Measurements from ENCODE around the gene CCNH. TPM values are rescaled to one million over a fixed set of nuclear protein-coding genes. Genes with fewer than 3 reads are reported as not detected.

The CCNH gene
- polyA plus RNA-seq, 6 donors from 2014 or later: 46.4 to 71.3 (median 53.6) TPM

- ATAC-seq (ENCODE audit: low read depth in 2 of 2) (no peak), DNase-seq (no peak)
- Mint-ChIP-seq H3K4me3 (no peak overlapping the region), H3K4me1 (peaks cover 0 to 5% (median 3%) of the 10 kb centered on the region in 3 donors), H3K36me3 (peaks cover 6 to 13% of the 10 kb centered on the region in 2 donors), H3K9me3 (no peaks in the 10 kb centered on the region), H3K27ac (peak overlapping the region in 1 of 6 donors; percentile 35), H3K27me3 (no peaks in the 10 kb centered on the region)
These were observed 40.0 kb downstream of the CCNH start for GRCh38 chr5:87372705-87373104.

GRCh38 chr5:87369431-87369830, 43.3 kb downstream of the CCNH start:
- H3K36me3 Mint-ChIP-seq: peaks cover 5 to 13% of the 10 kb centered on the region in 2 donors
- DNase-seq: no peak
- H3K4me1 Mint-ChIP-seq: peaks cover 2 to 11% (median 7%) of the 10 kb centered on the region in 3 donors
- no peaks in the 10 kb centered on the region for H3K27me3 Mint-ChIP-seq
- no peaks in the 10 kb centered on the region for H3K9me3 Mint-ChIP-seq
- no peak overlapping the region for H3K4me3 Mint-ChIP-seq
- no peak for ATAC-seq (ENCODE audit: low read depth in 2 of 2)
- no peak overlapping the region for H3K27ac Mint-ChIP-seq

- H3K4me1 Mint-ChIP-seq: peaks cover 2 to 11% (median 7%) of the 10 kb centered on the region in 3 donors
- ATAC-seq (ENCODE audit: low read depth in 2 of 2) (no peak), DNase-seq (no peak)
- H3K27ac Mint-ChIP-seq: peak overlapping the region in 2 of 6 donors; percentile 51 to 57
- no peaks in the 10 kb centered on the region for H3K9me3 Mint-ChIP-seq
- H3K4me3 Mint-ChIP-seq: no peak overlapping the region
- H3K36me3 Mint-ChIP-seq: peaks cover 5 to 13% of the 10 kb centered on the region in 2 donors
- no peaks in the 10 kb centered on the region for H3K27me3 Mint-ChIP-seq
These were observed 44.1 kb downstream of the CCNH start for GRCh38 chr5:87368601-87369000.

- Mint-ChIP-seq H3K4me3 (no peak overlapping the region), H3K4me1 (peaks cover 2 to 6% (median 4%) of the 10 kb centered on the region in 3 donors), H3K27me3 (no peaks in the 10 kb centered on the region), H3K36me3 (peaks cover 5 to 7% of the 10 kb centered on the region in 2 donors), H3K27ac (no peak overlapping the region), H3K9me3 (no peaks in the 10 kb centered on the region)
- ATAC-seq (ENCODE audit: low read depth in 2 of 2) (no peak), DNase-seq (no peak)
These were observed 45.5 kb downstream of the CCNH start for GRCh38 chr5:87367243-87367642.

GRCh38 chr5:87361536-87362213, 51.1 kb downstream of the CCNH start:
- no peak overlapping the region for H3K4me3 Mint-ChIP-seq
- H3K36me3 Mint-ChIP-seq: peaks cover 3 to 7% of the 10 kb centered on the region in 2 donors
- no peaks in the 10 kb centered on the region for H3K9me3 Mint-ChIP-seq
- H3K27ac Mint-ChIP-seq: no peak overlapping the region
- peaks cover 2 to 7% (median 6%) of the 10 kb centered on the region in 3 donors for H3K4me1 Mint-ChIP-seq
- no peaks in the 10 kb centered on the region for H3K27me3 Mint-ChIP-seq
- ATAC-seq (ENCODE audit: low read depth in 2 of 2) (no peak), DNase-seq (no peak)

GRCh38 chr5:87361031-87361445, 51.7 kb downstream of the CCNH start:
- ATAC-seq (ENCODE audit: low read depth in 2 of 2) (no peak), DNase-seq (no peak)
- peaks cover 2 to 7% (median 6%) of the 10 kb centered on the region in 3 donors for H3K4me1 Mint-ChIP-seq
- no peaks in the 10 kb centered on the region for H3K27me3 Mint-ChIP-seq
- peak overlapping the region in 1 of 6 donors; percentile 75 for H3K27ac Mint-ChIP-seq
- H3K9me3 Mint-ChIP-seq: no peaks in the 10 kb centered on the region
- no peak overlapping the region for H3K4me3 Mint-ChIP-seq
- peaks cover 3 to 8% of the 10 kb centered on the region in 2 donors for H3K36me3 Mint-ChIP-seq

GRCh38 chr5:87360132-87360531, 52.6 kb downstream of the CCNH start:
- H3K36me3 Mint-ChIP-seq: peaks cover 8 to 15% of the 10 kb centered on the region in 2 donors
- H3K27me3 Mint-ChIP-seq: no peaks in the 10 kb centered on the region
- peak overlapping the region in 1 of 6 donors; percentile 56 for H3K27ac Mint-ChIP-seq

GRCh38 chr5:87359106-87359505, 53.6 kb downstream of the CCNH start:
- Mint-ChIP-seq H3K36me3 (peaks cover 8 to 16% of the 10 kb centered on the region in 2 donors), H3K4me1 (peaks cover 6 to 12% (median 11%) of the 10 kb centered on the region in 3 donors), H3K27ac (peak overlapping the region in 1 of 6 donors; percentile 3), H3K9me3 (no peaks in the 10 kb centered on the region), H3K27me3 (no peaks in the 10 kb centered on the region), H3K4me3 (no peak overlapping the region)
- DNase-seq (no peak), ATAC-seq (ENCODE audit: low read depth in 2 of 2) (no peak)

More at GRCh38 chr5:87360132-87360531, 52.6 kb downstream of the CCNH start:
- no peak for DNase-seq
- Mint-ChIP-seq H3K4me1 (peaks cover 2 to 11% (median 11%) of the 10 kb centered on the region in 3 donors), H3K4me3 (peak overlapping the region in 1 of 8 donors; percentile 9), H3K9me3 (no peaks in the 10 kb centered on the region)
- no peak for ATAC-seq (ENCODE audit: low read depth in 2 of 2)

GRCh38 chr5:87354496-87354895, 58.2 kb downstream of the CCNH start:
- DNase-seq (no peak), ATAC-seq (ENCODE audit: low read depth in 2 of 2) (no peak)
- Mint-ChIP-seq H3K4me3 (no peak overlapping the region), H3K27ac (peak overlapping the region in 5 of 6 donors; percentile 13 to 81 (median 55)), H3K27me3 (no peaks in the 10 kb centered on the region), H3K36me3 (peaks cover 22 to 25% of the 10 kb centered on the region in 2 donors), H3K9me3 (no peaks in the 10 kb centered on the region), H3K4me1 (peaks cover 16 to 31% (median 22%) of the 10 kb centered on the region in 3 donors)

GRCh38 chr5:87347841-87348240, 64.9 kb downstream of the CCNH start:
- H3K27me3 Mint-ChIP-seq: no peaks in the 10 kb centered on the region
- H3K4me3 Mint-ChIP-seq: no peak overlapping the region
- peak overlapping the region in 1 of 6 donors; percentile 14 for H3K27ac Mint-ChIP-seq
- peaks cover 9 to 21% (median 17%) of the 10 kb centered on the region in 3 donors for H3K4me1 Mint-ChIP-seq
- H3K36me3 Mint-ChIP-seq: peaks cover 20 to 22% of the 10 kb centered on the region in 2 donors
- DNase-seq: no peak
- peaks cover 0 to 4% (median 0%) of the 10 kb centered on the region in 7 donors for H3K9me3 Mint-ChIP-seq
- ATAC-seq (ENCODE audit: low read depth in 2 of 2): no peak

- Mint-ChIP-seq H3K36me3 (peaks cover 20 to 22% of the 10 kb centered on the region in 2 donors), H3K4me1 (peaks cover 9 to 21% (median 17%) of the 10 kb centered on the region in 3 donors), H3K9me3 (peaks cover 0 to 4% (median 0%) of the 10 kb centered on the region in 7 donors), H3K4me3 (no peak overlapping the region), H3K27ac (no peak overlapping the region), H3K27me3 (no peaks in the 10 kb centered on the region)
- no peak for DNase-seq
- ATAC-seq (ENCODE audit: low read depth in 2 of 2): no peak
These were observed 65.5 kb downstream of the CCNH start for GRCh38 chr5:87347272-87347671.

Other genes with a start within 250 kb of the CCNH start
- gene RASA1, start 145.0 kb downstream of the CCNH start, polyA plus RNA-seq (ENCODE audit: low read depth in 6 of 6): 10 to 100 TPM in 1 of 6 donors, 1 to 10 TPM in 5; 7.6 to 14.3 (median 7.8) TPM